Peyer's patch (tissue), 4 donors: ENCODE measurements around the gene KIF26B.

Experiments
- CTCF ChIP-seq, 6 experiments: fragments of 450-650 bp in 4 of 6; fragments of 200-600 bp in 2 of 6; sonication (generic) in 1 of 6; IDR thresholded peaks; one replicate each; pipeline ENCODE4 v1.5.1; 2017 to 2019; ENCODE audit warnings: antibody characterized with exemption in 6 of 6, mild to moderate bottlenecking in 3 of 6, moderate library complexity in 1 of 6
- POLR2A ChIP-seq, 2 donors: fragments of 450-650 bp; IDR thresholded peaks; one replicate each; pipeline ENCODE4 v1.5.1; 2017; ENCODE audit warnings: antibody characterized with exemption in 2 of 2, mild to moderate bottlenecking in 2 of 2, moderate library complexity in 2 of 2

DNA sequence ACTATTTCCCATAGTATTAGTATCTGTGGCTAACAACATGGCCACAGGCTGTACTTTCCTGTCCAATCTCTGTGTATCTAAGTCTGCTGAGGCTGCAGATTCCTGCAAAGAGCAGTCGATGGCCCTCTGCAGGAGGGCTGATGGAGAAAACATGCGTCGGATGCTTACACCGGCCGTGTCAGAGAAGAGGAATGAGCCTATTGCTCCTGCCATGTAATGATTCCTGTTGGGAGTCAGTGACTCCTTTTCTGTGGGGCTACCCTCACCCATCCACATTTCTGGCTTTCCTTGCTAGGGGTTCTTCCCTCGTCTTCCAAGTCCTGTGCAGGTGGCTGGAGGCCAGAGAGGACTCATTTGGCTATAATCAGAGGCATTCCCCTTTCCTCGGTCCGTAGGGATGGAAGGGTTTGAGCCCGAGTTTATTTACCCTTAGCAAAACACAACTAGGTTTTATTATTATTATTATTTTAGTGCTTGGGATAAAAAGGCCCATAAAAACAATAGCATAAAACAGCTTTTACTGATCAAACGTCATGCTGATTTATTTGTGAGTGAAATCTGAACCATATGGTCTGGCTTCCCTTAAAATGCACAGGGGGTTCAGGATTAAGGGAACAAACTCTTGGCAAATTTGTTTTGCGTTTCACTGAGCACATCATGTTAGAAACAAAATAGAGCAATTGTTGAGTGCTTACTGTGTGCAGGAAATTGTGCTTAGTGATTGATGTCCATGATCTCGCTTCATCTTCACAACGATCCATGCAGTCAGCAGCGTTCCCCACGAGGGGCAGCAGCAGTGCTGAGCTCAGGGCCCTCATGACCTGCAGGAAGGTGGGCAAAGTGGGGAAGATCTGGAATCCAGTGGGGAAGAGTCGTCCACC, 70.8 kb downstream of the KIF26B start:
- TF ChIP-seq CTCF (IDR thresholded peaks at IDR 0.05) (no peak), POLR2A (IDR thresholded peaks at IDR 0.05) (no peak)
